NCI-H2227 (cell line): Measurements from ENCODE around the gene CDK5RAP2.
"Not testable (repeated sequence)": the region's sequence is repeated elsewhere in the genome, so short reads cannot be mapped to it uniquely, and the experiment has no call there.

Experiments
- DNase-seq: peaks from one replicate; lab custom pipeline; 2025; ENCODE audit not compliant: unreplicated experiment; lab: John Stamatoyannopoulos, UW

The CDK5RAP2 gene

DNA sequence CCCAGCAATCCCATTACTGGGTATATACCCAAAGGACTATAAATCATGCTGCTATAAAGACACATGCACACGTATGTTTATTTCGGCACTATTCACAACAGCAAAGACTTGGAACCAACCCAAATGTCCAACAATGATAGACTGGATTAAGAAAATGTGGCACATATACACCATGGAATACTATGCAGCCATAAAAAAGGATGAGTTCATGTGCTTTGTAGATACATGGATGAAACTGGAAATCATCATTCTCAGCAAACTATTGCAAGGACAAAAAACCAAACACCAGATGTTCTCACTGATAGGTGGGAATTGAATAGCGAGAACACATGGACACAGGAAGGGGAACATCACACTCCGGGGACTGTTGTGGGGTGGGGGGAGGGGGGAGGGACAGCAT lies 64.0 kb downstream of the CDK5RAP2 start:
- not testable (repeated sequence) for DNase-seq

DNA sequence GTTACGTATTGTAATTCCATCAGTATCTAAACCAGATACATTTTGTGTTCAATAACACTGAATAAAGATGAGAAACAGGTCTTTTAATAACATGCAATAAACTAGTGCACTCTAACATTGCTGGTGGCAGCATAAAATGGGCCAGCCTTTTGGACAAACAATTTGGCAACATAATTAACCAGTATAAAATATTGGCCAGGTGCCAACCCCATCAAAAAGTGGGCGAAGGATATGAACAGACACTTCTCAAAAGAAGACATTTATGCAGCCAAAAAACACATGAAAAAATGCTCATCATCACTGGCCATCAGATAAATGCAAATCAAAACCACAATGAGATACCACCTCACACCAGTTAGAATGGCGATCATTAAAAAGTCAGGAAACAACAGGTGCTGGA lies 64.5 kb downstream of the CDK5RAP2 start:
- DNase-seq, result not testable (repeated sequence)

DNA sequence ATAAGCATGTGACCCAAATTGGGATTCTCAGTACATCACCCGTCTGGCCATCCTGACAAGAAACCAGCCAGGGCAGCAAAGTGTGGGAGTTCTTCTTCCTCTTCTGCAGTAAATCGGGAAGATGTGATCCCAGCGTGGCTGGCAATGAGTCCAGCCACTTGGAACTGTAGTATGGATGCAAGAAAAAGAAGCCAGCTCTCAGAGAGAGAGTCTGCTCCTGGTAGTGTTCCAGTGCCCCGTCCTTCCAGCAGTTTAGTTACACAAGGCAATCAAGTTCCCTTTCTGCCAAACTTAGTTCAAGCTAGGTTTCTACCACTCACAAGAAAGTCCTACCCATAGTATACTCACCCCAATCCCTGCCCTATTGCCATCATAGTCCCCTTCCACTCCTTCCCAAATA lies 65.6 kb downstream of the CDK5RAP2 start:
- no peak for DNase-seq

DNA sequence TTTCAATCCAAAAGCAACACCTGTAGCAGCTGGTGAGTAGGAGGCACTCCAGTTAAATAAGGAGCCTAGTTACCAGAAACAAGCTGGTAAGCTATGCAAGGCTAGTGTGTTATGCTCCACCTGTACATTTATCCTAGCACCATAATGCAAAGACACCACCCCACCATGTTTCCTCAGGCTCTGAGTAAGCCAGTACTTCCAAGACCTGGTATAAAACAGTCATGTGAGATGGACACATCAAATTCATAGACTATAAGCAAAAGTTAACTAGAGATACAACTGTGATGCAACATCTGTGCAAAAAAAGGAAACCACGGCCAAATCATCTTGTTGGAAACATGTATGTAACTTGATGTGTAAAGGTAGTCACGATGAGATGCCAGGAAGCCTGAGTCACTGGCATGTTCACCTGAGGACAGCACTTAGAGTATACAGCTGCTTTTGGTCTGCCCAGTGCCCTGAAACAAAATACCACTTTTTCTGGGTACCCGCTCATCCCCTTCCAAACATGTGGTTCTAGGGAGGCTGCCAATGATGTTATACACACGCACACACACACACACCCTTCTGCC lies 66.1 kb downstream of the CDK5RAP2 start:
- no peak for DNase-seq

DNA sequence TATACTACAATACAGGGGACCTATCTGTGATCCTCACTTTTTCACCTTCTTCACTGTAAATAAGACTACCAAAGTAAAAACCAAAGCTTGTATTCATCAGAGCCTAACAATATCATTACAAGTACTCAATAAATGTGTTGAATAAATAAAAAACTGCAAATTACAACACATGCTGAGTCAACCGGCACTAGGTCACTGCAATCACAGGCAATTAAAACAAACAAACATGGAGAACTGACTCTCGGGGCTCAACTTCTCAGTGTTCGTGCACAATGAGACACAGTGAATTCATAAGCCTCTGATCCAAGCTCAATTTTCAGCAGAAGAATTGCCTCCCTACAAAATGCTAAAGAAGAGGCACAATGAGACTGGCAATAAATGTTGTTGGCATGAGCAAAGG lies 69.2 kb downstream of the CDK5RAP2 start:
- no peak for DNase-seq

DNA sequence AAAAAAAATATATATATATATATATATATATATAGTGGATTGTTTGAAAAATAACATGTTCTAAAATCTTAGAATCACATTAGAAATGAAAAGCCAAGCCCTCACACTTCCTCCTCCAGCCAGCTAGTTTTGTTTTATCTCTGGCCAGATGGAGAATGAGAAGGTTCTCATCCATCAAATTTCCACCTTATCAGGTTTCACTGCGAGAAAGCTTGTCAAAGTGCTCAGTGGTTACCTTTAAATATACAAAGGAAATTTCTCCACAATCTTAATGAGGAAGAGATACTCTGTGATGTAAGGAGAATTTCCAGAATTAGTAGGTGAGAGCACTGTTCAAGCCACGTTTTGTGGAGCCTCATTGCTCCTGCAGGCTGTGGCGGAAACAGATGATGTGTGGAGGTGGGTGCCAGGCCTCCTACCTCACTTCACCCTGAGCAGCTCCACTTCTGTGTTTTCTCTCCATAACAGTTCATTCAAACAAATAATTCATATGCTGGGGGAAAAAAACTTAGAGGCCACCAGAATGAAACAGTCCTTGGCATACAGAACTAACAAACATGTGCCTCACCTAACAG lies 71.9 kb downstream of the CDK5RAP2 start:
- no peak for DNase-seq

GRCh38 chr9:120505186-120505585 lies 74.8 kb downstream of the CDK5RAP2 start:
- no peak for DNase-seq

DNA sequence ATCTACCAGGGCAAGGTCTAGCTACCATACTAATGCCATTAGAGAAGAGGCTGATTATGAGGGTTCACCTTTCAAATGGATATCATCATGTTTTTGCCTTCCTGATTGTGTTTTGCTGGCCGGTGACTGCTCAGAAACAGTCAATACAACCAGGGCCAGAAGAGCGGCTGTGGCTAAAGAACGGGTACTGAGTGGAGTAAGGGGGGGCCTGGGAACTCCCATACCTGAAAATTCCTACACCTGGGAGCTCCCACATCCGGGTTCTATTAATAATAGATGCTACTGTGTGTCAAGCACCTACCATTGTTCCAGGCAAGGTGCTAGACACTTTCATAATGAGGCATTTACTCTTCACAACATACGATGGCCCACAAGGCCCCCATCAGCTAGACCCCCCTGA lies 79.2 kb downstream of the CDK5RAP2 start:
- DNase-seq, result no peak

DNA sequence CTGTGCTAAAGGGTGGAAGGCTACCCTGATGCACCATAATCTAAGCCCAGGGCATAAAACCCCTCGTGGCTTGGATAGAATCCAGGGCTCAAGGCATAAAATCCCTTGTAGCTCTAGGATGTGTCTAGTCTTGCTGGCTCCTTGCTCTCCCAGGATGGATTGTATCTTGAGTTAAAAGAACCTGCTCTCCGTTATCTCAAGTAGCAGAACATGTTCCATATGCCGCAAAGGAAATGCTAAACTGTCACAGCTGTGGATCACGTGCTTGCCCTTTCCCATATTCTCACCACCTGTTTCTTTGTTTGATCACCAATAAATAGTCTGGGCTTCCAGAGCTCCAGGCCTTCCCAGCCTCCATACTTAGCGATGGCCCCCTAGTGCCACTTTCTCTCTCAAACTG lies 82.1 kb downstream of the CDK5RAP2 start:
- not testable (repeated sequence) for DNase-seq

DNA sequence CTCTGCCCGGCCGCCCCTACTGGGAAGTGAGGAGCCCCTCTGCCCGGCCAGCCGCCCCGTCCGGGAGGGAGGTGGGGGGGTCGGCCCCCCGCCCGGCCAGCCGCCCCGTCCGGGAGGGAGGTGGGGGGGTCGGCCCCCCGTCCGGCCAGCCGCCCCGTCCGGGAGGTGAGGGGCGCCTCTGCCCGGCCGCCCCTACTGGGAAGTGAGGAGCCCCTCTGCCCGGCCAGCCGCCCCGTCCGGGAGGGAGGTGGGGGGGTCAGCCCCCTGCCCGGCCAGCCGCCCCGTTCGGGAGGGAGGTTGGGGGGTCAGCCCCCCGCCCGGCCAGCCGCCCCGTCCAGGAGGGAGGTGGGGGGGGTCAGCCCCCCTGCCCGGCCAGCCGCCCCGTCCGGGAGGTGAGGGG lies 83.5 kb downstream of the CDK5RAP2 start:
- DNase-seq, result not testable (repeated sequence)

GRCh38 chr9:120490888-120491595 lies 88.9 kb downstream of the CDK5RAP2 start:
- DNase-seq, result no peak

DNA sequence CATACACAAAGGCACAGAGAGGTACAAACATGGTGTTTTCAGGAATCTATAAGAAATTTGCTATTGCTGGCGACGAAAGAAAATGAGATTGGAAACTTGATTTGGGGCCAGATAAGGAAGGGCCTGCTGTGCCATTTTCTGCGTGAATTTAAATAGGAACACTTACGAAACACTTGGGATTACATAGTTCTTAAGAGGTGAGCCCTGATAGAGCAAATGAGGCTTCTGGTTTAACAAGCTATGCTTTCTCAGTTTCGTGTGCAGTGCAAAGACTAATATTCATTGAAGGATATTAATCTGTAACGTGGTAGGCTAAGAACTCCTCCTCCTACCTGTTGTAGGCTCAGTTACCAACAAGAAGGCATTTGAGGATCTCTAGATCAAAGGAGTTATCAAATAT lies 93.1 kb downstream of the CDK5RAP2 start:
- no peak for DNase-seq

- no peak for DNase-seq
Measured at GRCh38 chr9:120486347-120486746, 93.6 kb downstream of the CDK5RAP2 start.

GRCh38 chr9:120485788-120486187 lies 94.2 kb downstream of the CDK5RAP2 start:
- DNase-seq, result no peak

GRCh38 chr9:120484162-120484561 lies 95.8 kb downstream of the CDK5RAP2 start:
- DNase-seq, result no peak

GRCh38 chr9:120482424-120483186 lies 97.4 kb downstream of the CDK5RAP2 start:
- DNase-seq, result no peak

- DNase-seq, result no peak
Measured at GRCh38 chr9:120481846-120482245, 98.1 kb downstream of the CDK5RAP2 start.

DNA sequence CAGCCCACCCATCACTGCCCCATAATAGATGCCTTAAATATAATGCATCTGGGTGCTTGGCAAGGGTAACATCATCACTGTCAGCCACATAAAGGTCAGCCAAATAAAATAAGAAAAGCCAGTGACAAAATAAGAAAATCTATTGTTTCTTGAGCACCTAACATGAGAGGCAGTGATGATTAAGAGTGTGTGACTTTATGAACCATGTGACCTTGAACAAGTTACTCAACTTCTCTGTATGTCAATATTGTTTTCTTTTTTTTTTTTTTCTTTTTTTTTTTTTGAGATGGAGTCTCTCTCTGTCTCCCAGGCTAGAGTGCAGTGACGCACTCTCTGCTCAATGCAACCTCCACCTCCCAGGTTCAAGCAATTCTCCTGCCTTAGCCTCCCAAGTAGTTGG lies 98.7 kb downstream of the CDK5RAP2 start:
- no peak for DNase-seq

DNA sequence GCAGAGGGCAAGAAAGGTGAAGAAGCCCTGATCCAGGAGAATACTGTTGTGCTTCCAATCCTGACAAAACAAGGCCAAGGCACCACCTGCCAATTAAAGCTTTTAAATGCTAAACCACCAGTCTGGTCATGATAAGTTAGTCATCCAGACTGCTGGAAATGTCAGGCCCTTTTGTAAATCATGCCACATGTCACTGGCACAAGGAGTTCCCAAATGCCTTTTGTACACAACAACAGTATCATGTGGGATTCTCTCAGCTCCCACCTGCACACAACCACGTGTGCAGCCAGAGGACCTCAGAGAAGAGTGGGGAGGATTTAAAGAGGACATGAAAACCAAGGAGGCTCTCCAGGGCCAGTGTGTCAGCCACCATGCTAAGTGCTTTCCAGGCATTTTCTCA lies 99.3 kb downstream of the CDK5RAP2 start:
- DNase-seq, result no peak

- no peak for DNase-seq
Measured at GRCh38 chr9:120478208-120478607, 101.8 kb downstream of the CDK5RAP2 start.

DNA sequence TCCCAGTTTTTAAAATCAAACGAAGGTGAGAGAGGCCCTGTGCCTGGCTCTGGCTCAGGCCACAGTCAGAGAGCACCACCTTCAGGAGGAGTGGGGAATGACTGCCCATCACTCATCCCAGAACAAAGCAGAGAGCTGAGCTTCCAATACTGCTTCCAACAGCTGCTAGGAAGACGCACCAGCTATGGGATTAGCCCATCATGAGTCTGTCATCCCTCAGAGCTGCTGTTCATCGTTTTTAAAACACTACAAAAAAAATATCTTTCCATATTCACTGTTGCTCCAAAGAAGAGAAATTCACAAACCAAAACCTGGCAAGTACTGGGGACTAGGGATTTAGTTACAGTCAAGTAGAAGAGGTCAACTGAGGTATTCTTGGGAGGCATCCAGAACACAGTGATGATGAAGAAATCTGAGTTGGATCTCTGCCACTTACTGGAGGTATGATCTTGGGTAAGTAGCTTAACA lies 102.4 kb downstream of the CDK5RAP2 start:
- peak; percentile 61 for DNase-seq

GRCh38 chr9:120475341-120475740 lies 104.6 kb downstream of the CDK5RAP2 start:
- DNase-seq, result no peak
